ENCODE data around the gene CSRNP2.

The CSRNP2 gene

DNA sequence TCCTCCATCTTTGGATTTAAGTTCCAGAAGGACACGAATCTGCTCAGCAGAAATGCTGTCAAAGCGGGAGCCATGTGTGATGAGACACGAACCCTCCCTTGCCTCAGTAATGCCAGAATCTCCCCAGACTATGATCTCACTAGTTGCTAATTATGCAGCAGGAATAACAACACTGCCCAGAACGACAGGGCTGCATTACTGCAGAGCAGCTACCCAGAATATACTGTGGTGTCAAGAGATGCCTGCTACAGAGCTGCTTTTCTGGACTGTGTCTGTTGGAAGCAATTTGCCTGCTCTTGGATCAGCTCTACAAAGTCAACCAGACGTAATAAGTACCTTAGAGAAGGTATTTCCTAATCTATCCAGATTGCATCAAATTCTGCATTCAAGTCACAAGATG lies 5.5 kb downstream of the CSRNP2 start:
- no peak for DNase-seq

DNA sequence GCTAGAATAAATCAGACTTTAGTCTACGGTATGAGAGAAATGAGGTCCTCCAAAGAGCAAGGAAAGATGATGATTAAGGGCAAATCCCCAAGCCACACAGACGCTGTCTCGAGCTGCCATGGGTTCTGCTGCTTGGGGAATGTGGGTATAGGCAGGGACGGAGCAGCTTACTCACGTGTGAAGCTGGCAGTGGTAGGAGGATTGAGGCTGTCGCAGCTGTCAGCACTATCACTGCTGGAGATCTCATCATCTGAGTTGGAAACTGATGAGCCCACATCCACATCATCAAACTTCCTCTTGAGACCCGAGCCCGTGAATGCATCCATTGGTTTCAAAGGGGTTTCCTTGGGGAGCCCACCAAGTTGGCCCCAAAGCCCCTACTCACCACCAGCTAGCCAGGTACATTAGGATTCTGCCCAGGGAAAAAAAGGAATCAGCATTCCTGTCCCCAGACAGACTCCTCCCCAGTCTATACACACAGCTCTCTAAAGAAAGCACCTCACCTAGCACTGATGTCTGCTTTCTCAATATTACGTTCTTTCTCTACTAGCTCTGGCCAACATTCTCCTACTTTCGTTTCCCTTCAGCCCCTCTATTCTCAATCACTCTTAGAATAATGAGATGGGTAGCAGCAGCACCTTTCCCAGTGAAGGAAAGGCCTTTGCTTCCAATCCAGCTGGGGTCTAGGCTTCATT lies 7.0 kb downstream of the CSRNP2 start:
- DNase-seq = no peak

DNA sequence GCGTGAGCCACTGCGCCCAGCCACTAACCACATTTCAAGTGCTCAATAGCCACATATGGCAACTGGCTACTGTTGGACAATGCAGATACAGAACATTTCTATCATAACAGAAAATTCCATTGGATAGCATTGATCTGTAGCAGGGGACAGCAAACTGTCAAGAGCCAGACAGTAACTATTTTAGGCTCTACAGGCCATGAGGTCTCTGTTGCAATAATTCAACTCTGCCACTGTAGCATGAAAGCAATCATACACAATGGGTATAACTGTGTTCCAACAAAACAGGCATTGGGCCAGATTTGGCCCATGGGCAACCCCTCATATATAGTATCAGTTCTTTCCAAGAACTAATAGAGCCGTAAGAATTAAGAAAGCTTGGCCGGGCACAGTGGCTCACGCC lies 8.0 kb downstream of the CSRNP2 start:
- DNase-seq = no peak

DNA sequence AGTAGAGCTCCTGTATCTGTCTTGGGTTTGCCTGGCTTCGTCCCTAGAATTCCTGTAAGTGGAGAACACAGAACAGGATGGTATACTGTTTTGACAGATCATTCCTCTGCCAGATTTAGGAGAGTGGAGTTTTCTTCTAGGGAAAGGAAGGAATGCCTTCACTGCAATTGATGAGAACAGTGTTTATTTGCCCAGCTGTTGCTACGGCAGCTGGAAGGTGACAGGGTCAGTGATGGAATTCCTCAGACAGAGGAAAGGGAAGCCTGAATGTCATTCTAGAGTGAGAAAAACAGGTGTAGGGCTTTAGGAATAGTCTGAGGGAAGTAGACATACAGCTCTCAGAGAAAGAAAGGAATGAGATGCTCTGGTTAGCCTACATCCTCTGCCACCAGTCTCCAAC lies 11.7 kb downstream of the CSRNP2 start:
- no peak for DNase-seq

DNA sequence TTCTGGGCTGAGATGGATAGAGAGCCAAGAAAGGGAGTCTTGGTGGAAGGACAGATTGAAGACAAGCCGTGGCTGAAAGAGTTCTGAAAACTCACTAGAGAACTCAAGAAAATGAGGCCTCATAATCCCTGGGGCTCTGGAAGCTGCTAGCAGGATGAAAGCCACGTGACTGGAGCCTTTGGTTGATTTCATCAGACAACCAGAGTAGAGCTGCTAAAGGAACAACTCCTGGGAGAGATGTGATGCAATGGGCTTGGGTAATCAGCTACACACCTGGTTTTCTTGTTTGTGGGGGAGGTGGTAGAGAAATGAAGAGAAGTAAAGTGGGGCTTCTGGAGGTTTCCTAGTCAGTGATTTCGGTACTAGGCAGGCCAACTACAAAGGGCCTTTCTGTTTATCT lies 13.4 kb downstream of the CSRNP2 start:
- DNase-seq = no peak

DNA sequence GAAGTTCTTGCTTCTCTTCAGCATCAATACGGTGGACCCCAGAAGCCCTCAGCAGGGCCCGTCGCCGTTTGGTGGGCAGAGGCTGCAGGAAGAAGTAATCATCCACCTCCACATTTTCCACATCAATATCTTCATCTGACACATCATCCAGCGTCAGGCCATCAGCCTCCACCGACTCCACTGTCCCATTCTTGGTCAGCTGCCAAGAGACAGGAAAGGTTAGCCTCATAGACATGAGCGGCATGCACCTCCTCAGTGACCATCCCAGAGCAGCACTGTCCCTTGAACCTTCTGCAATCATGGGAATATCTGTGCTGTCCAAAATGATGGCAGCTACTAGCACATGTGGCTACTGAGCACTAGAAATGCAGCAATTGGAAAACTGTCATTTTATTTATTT lies 15.6 kb downstream of the CSRNP2 start:
- DNase-seq = no peak

DNA sequence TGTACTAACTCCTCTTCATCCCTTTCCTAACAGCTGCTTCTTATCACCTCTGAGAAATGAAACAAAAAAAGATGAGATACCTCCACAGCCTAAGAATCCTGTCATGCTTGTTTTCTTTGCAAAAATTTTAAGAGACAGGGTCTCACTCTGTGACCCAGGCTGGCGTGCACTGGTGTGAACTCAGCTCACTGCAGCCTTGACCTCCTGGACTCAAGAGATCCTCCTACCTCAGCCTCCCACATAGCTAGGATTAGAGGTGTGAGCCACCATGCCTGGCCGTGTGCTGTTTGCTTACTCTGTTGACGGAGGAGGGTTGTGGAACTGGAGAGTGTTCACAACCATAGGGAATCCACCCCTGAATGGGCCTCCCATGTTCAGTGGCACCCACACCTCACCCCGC lies 16.2 kb downstream of the CSRNP2 start:
- no peak for DNase-seq

DNA sequence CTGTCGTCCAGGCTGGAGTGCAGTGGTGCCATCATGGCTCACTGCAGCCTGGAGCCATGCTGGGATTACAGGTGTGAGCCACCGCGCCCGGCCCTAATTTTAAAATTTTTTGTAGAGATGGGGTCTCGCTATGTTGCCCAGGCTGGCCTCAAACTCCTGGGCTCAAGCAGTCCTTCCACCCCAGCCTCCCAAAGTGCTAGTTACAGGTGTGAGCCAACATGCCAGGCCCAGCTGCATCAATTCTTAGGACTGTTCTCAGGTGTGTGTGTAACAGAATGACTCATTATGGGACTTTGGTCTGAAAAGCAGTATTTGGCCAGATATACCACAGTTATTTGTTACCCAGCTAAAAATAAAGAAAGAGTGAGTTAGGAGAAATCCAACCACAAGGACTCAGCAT lies 17.9 kb downstream of the CSRNP2 start:
- DNase-seq = no peak

DNA sequence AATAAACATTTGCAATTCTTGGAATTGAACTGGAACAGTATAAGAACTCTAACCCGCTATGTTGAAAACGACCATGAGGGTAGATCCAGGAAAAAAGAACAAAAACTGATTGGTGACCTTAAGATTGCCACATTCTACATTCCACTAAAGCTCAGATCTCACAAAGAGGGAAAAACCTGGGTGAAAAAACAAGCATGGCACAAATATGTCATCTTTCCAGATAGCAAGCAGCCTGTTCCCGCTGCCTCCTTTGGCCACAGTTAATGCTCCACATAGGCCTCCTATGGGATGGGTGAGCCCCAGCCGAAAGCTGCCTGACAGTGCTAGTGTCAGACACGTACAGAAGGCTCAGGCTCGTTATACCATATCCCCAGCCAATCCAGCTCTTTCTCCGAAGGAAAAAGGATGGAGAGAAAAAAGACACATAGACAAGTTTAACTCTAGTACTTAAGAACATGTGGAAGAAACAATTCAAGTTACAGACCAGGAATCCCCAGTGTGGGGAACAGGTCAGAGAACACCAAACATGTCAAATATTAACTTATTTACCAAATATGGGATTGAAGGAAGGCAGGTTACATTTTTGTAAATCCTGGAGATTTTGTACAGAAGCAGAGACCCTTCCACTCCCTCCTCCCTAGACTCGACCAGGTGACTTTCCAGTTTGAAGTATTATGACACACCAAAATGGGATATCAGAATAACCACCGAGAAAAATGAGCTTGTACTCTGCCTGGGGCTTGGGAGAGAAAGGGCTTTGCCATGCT lies 20.6 kb downstream of the CSRNP2 start:
- DNase-seq = no peak

DNA sequence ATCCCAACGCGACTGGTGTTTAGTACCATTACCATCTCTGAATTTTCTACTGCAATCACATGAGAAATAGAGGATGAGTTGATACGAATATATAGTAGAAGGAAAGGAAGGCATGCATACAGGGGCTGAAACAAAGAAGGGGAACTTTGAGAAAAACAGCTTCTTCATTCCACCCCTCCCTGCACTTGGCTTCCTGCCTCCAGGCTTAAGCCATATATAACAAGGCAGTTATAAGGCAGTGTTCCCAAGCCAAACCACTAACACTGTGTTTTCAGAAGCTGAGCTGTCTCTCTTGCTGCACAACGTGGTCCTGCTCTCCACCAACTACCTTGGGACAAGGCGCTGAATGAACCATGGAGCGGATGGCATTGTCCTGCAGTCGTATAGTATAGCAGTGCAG lies 24.3 kb downstream of the CSRNP2 start:
- no peak for DNase-seq

DNA sequence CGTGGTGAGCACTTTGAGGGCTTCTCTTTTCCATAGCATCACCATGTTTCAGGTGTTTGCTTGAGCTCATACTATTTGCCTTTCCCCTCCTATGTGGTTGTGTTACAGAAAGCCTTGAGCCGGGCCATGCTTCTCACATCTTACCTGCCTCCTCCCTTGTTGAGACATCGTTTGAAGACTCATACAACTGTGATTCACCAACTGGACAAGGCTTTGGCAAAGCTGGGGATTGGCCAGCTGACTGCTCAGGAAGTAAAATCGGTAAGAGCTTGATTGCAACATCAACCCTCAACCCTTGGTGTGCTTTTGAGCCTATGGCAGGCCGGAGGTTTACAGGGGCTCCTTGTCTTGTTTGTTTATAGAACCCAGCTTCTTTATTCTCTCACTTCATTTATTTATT lies 27.2 kb downstream of the CSRNP2 start:
- no peak for DNase-seq

DNA sequence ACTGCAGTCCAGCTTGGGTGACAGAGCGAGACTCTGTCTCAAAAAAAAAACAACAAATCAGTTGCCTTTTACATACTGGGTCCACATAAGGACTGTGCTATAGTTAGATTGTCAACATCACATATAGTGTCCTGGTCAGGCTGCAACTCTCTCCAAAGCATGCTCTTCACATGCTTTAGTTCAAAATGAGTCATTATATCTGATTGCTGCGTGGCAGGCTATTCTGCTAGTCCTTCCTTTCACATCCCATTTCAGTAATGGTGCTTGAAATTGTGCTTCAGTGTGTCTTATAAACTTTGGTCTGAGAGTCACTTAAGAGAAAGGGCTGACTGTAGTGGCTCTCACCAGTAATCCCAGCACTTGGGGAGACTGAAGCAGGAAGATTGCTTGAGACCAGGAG lies 28.3 kb downstream of the CSRNP2 start:
- DNase-seq = no peak

DNA sequence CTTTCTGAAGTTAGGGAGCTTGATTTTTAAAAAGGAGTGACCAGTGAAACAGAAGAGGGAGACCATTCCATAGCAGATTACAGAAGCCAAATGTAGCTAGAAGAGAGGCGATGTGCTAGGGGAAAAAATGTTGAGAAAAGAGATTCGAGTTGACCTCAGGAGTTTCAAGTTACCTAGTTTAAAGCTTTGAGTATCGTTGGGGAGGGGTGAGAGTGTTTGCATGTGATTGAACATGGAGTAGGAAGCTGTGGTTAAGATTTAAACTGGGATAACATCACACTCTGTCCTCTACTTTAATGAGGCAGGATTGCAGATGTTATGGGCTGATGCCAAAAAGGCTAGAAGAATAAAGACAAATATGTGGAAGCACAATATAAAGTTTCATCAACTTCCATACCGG lies 31.6 kb downstream of the CSRNP2 start:
- DNase-seq = no peak

DNA sequence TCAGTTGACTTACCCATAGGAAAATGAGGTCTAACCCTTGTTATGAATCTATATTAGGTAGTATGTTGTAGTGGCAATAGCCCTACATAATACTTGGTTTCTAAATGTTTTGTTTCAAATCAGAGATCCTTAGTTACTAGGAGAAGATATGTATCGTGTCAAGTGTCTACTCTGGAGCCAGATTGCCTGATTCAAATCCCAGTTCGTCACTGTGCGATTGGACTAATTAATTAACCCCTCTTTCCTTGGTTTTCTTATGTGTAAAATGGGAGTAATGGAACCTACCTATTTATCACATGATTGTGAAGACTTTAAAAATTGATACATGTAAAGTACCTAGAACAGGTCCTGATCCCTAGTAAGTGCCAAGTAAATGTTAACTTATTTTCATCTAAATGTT lies 33.9 kb downstream of the CSRNP2 start:
- no peak for DNase-seq

DNA sequence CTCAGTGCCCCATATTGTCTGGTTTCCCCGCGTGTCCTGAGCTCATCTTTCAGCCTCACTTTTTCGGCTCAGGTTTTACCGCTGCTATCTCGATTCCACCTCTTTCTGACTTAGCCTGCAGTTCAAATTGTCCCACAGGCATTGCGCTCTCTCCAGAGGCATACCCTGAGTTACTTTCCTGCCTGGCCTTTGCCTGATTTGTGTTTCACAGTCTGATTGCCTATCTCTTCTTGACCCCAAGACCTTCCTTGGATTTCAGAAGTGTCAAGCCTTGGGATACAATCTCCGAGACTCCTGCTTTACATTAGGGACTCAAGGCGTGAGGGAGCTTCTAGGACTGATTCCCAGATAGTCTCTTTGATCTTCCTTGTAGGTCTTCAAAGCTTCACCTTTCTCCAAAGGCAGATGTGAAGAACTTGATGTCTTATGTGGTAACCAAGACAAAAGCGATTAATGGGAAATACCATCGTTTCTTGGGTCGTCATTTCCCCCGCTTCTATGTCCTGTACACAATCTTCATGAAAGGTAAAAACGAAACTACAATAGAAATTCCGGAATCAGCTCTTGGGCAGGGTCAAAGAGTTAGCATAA lies 34.6 kb downstream of the CSRNP2 start:
- peak in 1 of 5 donors; percentile 56 for DNase-seq

DNA sequence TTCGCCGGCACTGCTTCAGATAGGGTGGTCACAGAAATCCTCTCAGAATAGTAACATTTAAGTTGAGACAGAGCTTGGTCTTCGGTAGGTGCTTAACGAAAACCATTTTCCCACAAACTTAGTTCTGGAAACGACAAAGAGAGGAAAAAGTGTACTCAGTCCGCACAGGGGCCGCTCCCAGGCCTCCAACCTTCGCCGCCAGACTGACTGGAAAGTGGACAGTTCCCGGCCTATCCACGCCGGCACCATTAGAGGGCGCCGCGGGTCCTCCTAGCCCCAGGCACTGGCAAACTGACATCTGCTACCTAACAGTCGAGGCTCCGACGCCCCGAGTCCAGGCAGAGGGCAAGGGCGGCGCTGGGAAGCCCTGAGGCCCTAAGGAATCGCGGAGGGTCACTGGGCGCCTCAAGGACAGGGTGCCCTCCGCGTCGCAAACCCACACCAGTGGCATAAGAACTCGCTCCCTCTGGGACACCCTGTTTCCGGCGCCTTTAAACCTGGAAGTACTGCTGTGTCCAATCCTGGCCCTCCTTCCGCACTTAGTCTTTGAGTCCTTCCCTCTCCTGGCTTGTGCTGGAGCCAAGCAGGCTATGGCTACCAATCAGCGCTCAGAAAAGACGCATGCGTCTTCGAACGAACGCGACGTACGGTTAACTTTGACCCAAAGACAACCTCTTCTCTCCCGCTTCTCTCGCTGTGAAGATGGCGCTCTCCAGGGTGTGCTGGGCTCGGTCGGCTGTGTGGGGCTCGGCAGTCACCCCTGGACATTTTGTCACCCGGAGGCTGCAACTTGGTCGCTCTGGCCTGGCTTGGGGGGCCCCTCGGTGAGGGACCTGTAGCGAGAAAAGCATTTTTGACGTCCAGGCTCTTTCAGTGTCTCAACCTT lies 35.5 kb downstream of the CSRNP2 start, which contains the start of gene LETMD1:
Gene LETMD1 (plus strand): TSS at position 673 of the 886 bp plus-strand sequence. CDS start 30 bp downstream, at position 703.
- peak; percentile 82 to 97 (median 90) for DNase-seq

DNA sequence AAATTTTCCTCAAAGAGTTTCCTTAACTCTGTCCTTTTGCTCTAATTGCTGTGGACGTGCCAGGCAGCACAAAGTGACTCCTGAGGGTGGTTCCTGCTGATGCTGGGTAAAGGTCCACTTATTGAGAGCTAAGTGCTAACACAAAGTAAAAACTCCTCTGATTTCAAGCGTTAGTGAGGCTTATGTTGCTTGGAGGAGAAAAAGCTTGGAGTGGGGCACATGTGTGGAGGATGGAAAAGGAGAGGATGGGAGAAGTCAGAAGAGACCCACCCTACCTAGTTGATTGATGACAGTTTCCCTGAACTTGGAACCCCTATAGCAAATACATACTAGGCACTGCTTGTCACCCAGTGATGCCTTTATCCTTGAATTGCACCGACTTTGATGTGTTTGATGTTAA lies 47.1 kb downstream of the CSRNP2 start:
- no peak for DNase-seq

DNA sequence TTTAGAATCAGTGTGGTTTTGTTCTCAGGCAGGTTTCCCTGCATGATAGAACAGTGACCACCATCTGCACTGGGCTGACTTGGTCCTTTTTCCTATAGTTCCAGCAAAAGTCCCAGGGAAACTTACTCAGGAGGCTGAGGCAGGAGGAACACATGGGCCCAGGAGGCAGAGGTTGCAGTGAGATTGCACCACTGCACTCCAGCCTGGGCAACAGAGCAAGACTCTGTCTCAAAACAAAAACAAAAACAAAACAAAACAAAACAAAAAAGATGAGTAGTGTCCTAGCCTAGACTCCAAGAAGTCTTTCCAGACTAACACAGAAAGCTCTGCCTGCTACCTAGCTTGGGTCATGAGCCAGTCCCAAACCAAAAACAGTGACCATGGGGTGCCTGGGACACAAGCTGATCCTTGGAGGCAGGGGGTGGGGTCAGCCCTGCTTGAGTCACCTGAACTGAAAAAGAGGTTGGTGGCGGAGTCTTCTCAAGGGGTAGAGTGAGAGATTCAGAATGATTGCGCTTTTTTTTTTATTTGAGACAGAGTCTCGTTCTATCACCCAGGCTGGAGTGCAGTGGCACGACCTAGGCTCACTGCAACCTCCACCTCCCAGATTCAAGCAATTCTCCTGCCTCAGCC lies 49.8 kb downstream of the CSRNP2 start:
- DNase-seq = no peak

DNA sequence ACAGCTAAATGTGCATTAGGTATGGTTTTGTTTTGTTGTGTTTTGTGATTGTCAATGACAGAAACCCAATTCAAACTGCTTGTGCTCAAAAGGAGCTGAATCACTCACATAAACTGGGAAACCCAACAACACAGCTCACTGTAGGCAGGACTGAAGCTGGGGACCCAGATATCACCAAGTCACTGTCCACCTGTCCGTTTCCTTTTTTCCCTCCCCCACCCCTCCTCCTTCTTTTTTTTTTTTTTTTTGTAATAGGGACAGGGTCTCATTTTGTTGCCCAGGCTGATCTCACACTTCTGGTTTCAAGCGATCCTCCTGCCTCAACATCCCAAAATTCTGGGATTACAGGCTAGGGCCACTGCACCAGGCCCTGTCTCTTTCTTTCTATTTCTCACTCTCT lies 50.3 kb downstream of the CSRNP2 start:
- no peak for DNase-seq

DNA sequence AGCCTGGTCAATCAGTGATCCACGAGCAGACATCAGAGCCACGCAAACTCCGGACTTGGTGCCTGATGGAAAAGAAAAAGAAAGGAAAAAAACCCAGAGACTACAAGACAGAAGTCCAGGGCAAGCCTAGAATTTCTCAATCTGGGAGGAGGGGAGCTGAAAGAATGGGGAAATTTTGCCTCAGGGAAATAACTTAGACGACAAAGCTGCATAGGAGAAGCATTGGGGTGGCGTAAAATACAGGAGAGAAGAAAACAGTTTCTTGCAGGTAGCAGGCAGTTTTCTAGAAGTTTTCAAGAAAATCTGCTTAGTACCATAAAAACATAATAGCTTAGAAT lies 54.6 kb downstream of the CSRNP2 start:
- DNase-seq = no peak

DNA sequence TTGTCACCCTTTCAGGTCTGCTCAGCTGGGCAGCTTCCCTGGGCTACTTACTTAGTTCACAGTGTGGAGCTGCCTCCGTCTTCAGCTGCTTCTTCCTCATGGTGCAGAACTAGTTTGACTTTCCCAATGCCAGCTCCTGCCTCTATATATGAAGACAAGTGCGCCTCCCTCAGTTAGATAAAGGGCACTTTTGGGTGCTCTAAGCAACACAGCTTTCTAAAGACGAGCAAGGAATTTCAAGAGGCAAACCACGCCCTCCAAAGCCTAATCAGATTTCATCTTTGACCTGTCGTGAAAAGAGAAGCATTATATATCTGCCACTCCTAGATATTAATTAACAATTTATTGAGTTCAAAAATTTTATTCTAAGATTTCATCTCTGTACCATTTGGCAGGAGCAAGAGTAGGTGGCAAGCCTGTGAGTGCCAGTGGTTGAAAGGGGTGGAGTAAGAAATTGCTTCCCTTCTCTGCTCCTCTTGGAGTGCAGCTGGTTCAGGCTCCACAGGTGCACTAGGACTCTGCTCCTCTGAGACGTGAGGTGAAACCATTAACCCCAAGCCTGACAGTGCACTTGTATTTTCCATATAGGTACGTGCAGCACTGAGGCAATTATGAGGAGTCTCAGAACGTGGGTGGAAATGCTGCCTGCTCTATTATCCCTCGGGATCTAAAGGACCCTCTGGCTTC lies 55.1 kb downstream of the CSRNP2 start:
- peak in 1 of 5 donors; percentile 45 for DNase-seq

DNA sequence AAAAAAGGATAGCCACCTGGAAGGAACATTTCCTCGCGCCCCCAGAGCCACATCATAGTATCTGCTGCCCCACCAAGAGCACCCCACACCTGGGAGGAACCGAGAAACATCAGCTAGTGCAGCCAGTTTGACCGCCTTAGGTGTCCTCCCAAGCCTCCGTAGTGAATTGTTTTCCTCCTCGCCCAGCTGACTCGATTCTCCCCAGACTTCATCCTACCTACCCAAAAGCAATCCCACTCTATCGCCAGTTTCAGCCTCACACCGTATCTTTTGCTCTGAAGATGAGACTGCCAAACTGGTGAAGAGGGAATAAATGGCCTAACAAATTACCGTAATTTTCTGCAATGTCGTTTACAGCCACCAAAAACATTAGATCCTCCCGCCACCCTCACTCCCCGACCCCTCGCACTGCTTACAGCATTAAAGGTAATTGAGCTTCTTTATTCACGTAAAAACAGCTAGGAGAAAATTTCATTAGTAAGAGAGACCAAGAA lies 56.0 kb downstream of the CSRNP2 start:
- DNase-seq = no peak
